GM10248 (cell line): ENCODE measurements around the gene CYP4F11.

Experiments used
- CTCF ChIA-PET: fragments of 300-600 bp; sonication (Branson Sonifier 250); formaldehyde crosslinking; extraction: SDS; loops from one replicate; lab custom pipeline; 2021; ENCODE audit warnings: antibody characterized with exemption; lab: Yijun Ruan, JAX
- POLR2A ChIA-PET: fragments of 350-650 bp; sonication (Branson Sonifier 250); formaldehyde crosslinking; extraction: SDS; loops from one replicate; lab custom pipeline; 2020; ENCODE audit warnings: antibody characterized with exemption; lab: Yijun Ruan, JAX
- DNase-seq: peaks from one replicate; pipeline ENCODE4 v3.0.0; 2012; ENCODE audit errors: extremely low spot score
- CTCF ChIP-seq: IDR thresholded peaks from 2 replicates; pipeline ENCODE4 v1.5.1; 2012; ENCODE audit warnings: mild to moderate bottlenecking, low read depth; ENCODE audit errors: extremely low read depth, missing control alignments, control extremely low read depth

The CYP4F11 gene

GRCh38 chr19:15971224-15971780, 37.0 kb upstream of the CYP4F11 start:
- no peak for TF ChIP-seq CTCF
- ChIA-PET CTCF (no interaction called here), POLR2A (no interaction called here)
- no peak for DNase-seq

GRCh38 chr19:15964231-15964630, 29.9 kb upstream of the CYP4F11 start:
- TF ChIP-seq CTCF, result no peak
- DNase-seq, result no peak
- ChIA-PET POLR2A (no interaction called here), CTCF (no interaction called here)

GRCh38 chr19:15962319-15962718, 28.0 kb upstream of the CYP4F11 start:
- TF ChIP-seq CTCF, result no peak
- DNase-seq, result no peak
- ChIA-PET CTCF (no interaction called here), POLR2A (no interaction called here)

GRCh38 chr19:15954820-15955219, 20.5 kb upstream of the CYP4F11 start:
- TF ChIP-seq CTCF, result no peak
- POLR2A ChIA-PET, result no interaction called here
- CTCF ChIA-PET, result no interaction called here
- no peak for DNase-seq

GRCh38 chr19:15948223-15949058, 14.1 kb upstream of the CYP4F11 start, which contains the start of gene OR10H4:
OR10H4 (plus strand) TSS chr19:15949008; CDS start chr19:15949008, 0 bp downstream.
- DNase-seq, result no peak
- ChIA-PET POLR2A (no interaction called here), CTCF (no interaction called here)
- no peak for TF ChIP-seq CTCF

GRCh38 chr19:15945301-15945700, 11.0 kb upstream of the CYP4F11 start:
- no peak for DNase-seq
- ChIA-PET POLR2A (no interaction called here), CTCF (no interaction called here)
- no peak for TF ChIP-seq CTCF
